ENCODE data around the gene ABHD12. TPM values are rescaled to one million over a fixed set of nuclear protein-coding genes. Genes with fewer than 3 reads are reported as not detected.
A peak's percentile ranks its signal among the peaks of the same experiment; 100 is the strongest.
"Not testable (repeated sequence)": the region's sequence is repeated elsewhere in the genome, so short reads cannot be mapped to it uniquely, and the experiment has no call there.

The ABHD12 gene
- total RNA-seq, 1 donor from 2014 or later: 27.7 TPM

GRCh38 chr20:25321262-25321831 lies 69.3 kb downstream of the ABHD12 start:
- no peak for DNase-seq

DNA sequence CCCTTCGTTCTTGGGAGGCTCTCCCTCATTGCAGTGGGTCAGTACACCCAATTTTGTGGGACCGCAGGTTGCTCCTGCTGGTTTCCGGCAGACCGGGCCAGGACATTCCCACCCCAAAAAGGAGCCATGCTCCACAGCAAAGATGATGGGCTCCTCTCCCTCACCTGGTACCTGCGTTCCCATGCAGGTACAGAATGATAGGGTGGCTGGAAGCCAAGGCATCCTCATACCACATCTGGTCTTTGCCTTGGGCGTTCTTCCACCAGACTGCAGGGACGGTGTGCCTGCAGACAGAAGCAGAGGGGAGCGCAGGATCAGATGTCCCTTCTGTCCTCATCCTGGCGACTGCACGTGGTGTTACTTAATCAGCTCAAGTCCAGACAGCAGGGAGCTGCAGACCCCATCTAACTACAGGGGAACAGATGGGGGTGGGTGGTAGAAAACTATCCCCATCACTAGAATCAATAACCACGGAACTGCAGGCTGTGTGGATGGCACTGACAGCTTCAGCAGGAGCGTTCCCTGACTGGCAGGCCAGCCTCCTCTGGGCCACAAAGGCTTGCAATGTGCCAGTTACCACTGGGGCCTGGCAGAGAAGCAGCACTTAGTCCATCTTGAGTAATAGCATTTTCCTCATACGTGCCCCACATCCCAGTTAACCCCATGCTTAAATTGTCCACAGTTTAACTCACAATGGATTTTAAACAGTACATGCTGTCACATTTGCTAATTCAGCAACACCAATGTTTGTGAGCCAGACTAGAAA lies 70.4 kb downstream of the ABHD12 start:
- no peak for DNase-seq

DNA sequence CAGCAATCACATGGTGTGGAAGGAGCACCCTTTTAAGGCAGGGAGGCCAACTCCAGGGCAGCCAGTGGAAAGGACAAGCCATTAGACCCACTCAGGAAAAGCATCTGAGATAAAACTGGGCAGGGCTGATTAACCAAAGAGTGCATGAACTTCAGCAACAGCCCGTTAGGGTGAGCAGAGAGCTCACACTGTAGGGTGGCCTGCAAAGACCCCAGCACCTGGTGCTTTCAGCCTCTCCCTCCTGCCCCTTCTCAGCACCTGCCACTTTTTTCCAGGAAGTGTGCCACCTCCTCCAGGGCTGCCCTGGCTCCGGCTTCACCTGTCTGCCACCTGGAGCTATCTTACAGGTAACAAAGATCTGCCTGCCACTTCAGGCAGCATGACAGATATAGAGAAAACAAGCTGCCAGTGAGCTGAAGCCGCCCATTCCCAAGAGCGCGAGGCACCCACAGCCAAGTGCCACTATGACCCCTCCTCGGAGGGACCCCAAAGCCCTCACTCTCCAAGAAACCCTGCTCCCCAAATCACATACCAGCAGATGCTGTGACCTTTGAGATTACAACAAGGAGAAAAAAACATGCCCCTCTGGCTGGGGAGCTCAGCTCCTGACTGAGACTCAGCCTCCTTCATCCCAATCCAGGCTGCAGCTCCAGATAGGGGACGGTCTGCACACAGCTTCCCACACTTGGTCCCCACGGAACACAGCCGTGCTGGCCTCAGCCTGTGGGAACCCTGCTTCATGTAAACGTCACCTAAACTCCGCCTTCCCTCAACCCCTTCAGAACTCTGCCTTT lies 71.2 kb downstream of the ABHD12 start:
- no peak for DNase-seq

DNA sequence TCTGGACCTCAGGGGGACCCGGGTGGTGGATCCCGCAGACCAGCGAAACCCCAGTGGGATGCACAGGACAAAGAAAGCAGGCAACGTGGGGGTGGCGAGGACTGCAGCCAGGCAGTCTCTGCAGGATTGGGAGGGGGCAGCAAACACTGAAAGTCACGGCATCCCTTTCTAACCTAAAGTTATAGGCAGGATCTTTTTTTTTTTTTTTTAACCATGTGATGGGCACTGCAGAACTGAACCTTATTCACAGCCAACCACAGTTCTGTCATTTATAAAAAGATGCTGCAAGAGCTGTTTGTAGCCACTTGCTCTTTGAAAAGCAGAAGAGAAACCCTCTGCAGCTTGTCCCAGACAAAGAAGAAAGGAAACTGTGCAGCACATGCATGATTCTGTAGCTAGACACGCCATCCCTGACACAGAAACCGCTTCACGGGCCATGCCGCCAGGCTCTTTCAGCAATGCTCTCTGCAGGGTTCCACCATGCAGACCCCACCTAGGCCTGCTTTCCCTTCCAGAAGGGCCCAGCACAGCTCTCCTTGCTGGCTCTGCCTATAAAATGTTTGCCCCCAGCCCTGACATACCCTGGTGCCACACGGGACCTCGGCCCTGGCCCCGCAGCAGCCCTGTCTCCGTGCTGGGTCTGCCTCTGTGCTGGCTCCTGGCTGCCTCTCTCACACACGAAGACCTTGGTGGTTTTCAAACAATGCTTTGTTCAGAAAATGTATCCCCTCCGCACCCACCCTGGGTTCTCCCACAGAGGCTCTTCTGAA lies 72.0 kb downstream of the ABHD12 start:
- DNase-seq: no peak

GRCh38 chr20:25317351-25318075 lies 73.1 kb downstream of the ABHD12 start:
- no peak for DNase-seq

GRCh38 chr20:25316506-25317190 lies 74.0 kb downstream of the ABHD12 start:
- DNase-seq: no peak

DNA sequence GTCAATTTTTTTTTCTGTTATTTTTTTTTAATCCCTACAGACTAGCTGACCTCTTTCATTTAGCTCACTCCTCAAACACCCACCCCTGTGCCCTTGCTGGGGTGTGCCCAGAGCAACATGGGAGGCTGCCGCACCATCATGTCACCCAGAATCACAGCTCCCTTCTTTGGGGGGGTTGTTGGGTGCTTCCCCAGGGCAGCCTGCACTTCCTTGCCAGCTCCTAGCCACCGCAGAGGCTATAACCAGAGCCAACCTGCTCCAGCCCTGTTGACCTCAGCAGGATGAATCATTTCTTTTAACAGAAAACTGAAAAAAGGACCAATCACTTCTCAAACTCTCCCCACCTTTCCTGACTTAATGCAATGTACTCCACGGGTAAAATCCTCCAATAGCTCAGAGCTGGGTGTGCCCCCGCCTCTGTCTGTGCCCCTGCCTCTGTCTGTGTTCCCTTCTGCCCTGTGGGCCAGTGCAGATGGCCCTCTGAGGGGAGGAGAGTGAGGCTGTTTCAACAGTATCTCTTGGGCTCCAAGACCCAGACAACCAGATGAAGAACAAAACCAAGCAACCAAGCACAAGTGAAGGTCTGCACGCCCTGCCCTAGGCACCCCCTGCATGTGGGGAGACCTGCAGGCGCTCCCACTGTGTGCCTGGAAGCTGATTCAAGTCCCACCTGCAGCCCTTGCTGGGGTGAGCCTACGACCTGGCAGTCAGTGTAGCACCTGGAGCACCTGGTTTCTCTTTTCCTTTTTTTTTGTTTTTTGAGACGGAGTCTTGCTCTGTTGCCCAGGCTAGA lies 75.0 kb downstream of the ABHD12 start:
- no peak for DNase-seq

GRCh38 chr20:25314497-25315417 lies 75.9 kb downstream of the ABHD12 start:
- no peak for DNase-seq

- DNase-seq: no peak
Observed at GRCh38 chr20:25313593-25313992, 77.0 kb downstream of the ABHD12 start.

DNA sequence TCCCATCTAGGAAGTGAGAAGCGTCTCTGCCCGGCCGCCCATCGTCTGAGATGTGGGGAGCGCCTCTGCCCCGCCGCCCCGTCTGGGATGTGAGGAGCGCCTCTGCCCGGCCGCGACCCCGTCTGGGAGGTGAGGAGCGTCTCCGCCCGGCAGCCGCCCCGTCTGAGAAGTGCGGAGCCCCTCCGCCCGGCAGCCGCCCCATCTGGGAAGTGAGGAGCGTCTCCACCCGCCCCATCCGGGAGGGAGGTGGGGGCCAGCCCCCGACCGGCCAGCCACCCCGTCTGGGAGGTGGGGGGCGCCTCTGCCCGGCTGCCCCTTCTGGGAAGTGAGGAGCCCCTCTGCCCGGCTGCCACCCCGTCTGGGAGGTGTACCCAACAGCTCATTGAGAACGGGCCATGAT lies 77.9 kb downstream of the ABHD12 start:
- DNase-seq: not testable (repeated sequence)

GRCh38 chr20:25310921-25311728 lies 79.5 kb downstream of the ABHD12 start:
- no peak for DNase-seq

- peak; percentile 87 for DNase-seq
Observed at GRCh38 chr20:25310268-25310920, 80.2 kb downstream of the ABHD12 start.

DNA sequence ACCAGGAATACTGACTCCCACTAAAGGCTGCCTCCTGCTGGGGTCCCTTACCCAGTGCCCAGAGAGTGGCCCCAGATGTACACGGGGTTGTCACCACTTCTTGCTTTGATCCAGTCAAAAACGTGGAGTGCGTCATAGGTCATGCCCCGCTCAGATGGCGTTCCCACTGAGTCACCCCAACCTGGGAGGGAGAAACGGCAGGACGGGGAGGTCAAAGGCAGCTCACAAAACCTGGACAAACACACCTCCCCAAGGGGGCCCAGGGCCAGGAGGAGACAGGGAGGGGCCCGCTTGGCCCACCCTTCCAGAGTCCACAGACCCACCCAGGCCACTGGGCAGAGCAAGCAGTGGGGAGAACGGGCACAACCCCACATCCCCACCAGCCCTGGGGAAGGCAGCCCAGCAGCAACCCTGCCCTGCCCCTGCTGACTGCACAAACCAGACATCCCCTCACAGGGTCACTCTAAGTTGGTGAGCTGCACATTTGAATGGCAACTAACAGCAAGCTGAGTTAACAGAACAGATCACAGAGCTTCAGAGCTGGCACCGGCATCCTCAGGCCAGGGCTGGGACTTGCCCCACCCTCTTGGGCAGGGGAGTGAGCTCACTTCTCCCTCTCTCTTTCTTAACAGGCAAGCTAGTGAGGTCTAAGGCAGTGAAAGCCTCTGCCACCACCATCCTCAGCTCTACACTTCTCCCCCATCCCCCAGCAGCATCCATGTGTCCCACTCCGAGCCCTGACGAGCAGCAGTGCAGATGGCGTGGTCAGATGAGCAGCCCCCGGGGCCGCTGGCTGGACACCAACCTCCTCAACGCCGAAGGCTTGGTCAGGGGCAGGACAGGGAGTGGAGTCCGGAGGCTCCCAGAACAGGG lies 81.0 kb downstream of the ABHD12 start:
- peak; percentile 55 for DNase-seq

DNA sequence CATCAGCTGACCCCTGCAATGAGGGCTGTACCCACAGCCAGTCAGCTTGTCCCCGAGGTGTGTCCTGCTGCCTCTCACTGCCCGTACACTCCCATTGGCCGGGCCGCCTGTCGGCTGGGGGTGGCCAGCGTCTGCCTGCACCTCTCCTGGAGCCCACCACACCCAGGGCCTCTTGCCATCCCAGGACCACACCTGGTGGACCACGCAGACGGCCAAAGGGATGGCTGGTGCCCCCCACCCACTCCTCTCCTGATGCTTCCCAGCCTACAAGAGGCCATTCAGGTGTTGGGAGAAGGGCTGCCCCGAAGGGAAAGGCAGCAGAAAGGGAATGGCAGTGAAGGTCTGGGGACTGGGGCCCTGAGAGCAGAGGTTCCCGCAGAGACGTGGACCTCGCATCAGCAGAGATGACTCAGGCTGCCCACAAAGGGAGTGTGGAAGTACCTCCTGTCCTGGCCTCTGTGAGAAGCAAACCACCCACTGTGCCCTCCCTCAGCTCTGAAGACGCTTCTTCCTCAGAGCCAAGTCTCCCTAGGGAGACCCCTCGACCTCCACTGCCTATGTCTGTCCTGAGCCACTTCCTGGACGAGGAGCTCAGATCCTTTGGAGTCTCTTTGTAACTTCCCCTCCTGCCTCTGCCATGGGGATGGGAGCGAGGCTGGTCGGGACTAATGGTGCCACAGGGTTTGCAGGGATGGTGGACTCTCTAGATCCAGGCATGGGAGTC lies 81.8 kb downstream of the ABHD12 start:
- DNase-seq: peak; percentile 37

DNA sequence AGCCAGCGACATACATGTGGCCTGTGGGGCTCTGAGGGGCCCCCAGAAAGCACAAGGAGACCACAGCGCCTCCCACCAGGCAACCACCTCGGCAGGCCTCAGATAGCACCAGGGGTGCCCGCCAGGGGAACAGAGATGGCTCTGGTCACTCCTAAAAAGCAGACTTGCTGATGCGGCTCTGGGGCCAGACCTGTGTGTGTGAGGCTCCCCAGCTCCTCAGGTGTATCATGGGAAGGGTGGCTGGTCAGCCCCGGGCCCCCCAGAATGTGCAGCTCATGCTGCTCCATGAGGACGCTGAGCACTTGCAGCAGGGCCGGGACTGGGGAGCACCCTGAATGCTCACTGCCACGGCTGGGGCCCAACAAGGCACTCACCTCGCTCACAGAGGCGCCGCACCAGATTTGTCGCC lies 82.5 kb downstream of the ABHD12 start:
- no peak for DNase-seq

Data from dermis blood vessel endothelial cell (primary cell).